GM19468 (cell line): ENCODE data around the gene CDH6.

Experiments used
- ATAC-seq: cut with Tn5 transposase; IDR thresholded peaks from one replicate; pipeline ENCODE4 v1.9.1; 2021; ENCODE audit warnings: mild to moderate bottlenecking, moderate library complexity, moderate number of reproducible peaks; ENCODE audit not compliant: unreplicated experiment; ENCODE audit errors: extremely low read depth

CDH6 gene

GRCh38 chr5:31237174-31237573, 43.7 kb downstream of the CDH6 start:
- no peak for ATAC-seq

GRCh38 chr5:31238497-31238896, 45.0 kb downstream of the CDH6 start:
- no peak for ATAC-seq

GRCh38 chr5:31244921-31245320, 51.4 kb downstream of the CDH6 start:
- no peak for ATAC-seq

- ATAC-seq, result no peak
These were observed 53.9 kb downstream of the CDH6 start for GRCh38 chr5:31247381-31247780.

- ATAC-seq, result no peak
These were observed 56.7 kb downstream of the CDH6 start for GRCh38 chr5:31250201-31250600.

GRCh38 chr5:31251032-31251431, 57.5 kb downstream of the CDH6 start:
- ATAC-seq, result no peak

GRCh38 chr5:31255041-31255440, 61.6 kb downstream of the CDH6 start:
- ATAC-seq, result no peak

GRCh38 chr5:31268256-31268655, 74.8 kb downstream of the CDH6 start:
- no peak for ATAC-seq

- ATAC-seq, result no peak
These were observed 75.2 kb downstream of the CDH6 start for GRCh38 chr5:31268686-31269085.

- ATAC-seq, result no peak
These were observed 75.8 kb downstream of the CDH6 start for GRCh38 chr5:31269259-31269658.

- no peak for ATAC-seq
These were observed 76.9 kb downstream of the CDH6 start for GRCh38 chr5:31270396-31270795.

- no peak for ATAC-seq
These were observed 78.1 kb downstream of the CDH6 start for GRCh38 chr5:31271567-31271966.

- no peak for ATAC-seq
These were observed 79.7 kb downstream of the CDH6 start for GRCh38 chr5:31273161-31273560.

GRCh38 chr5:31273631-31274378, 80.3 kb downstream of the CDH6 start:
- ATAC-seq, result peak; percentile 62

- no peak for ATAC-seq
These were observed 86.7 kb downstream of the CDH6 start for GRCh38 chr5:31280210-31280609.

- ATAC-seq, result no peak
These were observed 89.8 kb downstream of the CDH6 start for GRCh38 chr5:31283326-31283725.

- ATAC-seq, result no peak
These were observed 91.5 kb downstream of the CDH6 start for GRCh38 chr5:31285025-31285424.

- no peak for ATAC-seq
These were observed 94.5 kb downstream of the CDH6 start for GRCh38 chr5:31287985-31288384.

GRCh38 chr5:31289429-31289828, 95.9 kb downstream of the CDH6 start:
- ATAC-seq, result no peak

GRCh38 chr5:31291323-31291854, 97.9 kb downstream of the CDH6 start:
- no peak for ATAC-seq

- no peak for ATAC-seq
These were observed 107.0 kb downstream of the CDH6 start for GRCh38 chr5:31300501-31300900.

GRCh38 chr5:31301833-31302232, 108.3 kb downstream of the CDH6 start:
- no peak for ATAC-seq
